ENCODE data around the gene EFEMP2. TPM values are rescaled to one million over a fixed set of nuclear protein-coding genes. Genes with fewer than 3 reads are reported as not detected.

Gene EFEMP2
- total RNA-seq, 2 experiments from 2014 or later: 7.2 to 7.6 TPM

DNA sequence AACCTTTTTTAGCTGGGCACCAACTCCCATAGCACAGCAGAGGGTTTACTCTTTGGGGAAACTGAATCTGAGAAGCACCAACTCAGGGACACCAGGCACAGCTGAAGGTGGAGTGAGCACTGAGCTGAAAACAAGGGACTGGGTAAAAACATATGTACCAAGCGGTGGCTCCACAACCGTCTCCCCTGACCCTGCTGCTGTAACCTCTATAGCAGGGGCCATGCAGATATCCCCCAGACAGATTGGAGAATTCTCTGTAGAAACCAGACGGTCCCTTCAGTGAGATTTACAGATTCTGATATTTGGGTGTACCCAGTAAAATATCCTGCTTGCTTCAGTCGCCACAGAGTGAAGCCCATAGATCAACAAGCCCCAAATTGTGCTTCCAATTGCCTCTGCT, 43.1 kb downstream of the EFEMP2 start:
- no peak for DNase-seq (ENCODE audit: low spot score)
- Histone ChIP-seq H3K4me3 (ENCODE audit: low read depth, low read length, poor library complexity, severe bottlenecking) (no peak overlapping the region), H3K36me3 (ENCODE audit: insufficient read depth, low read length) (no peaks in the 10 kb centered on the region), H3K4me2 (ENCODE audit: low read length) (no peak overlapping the region), H3K27ac (ENCODE audit: low read depth, low read length, poor library complexity, severe bottlenecking) (no peak overlapping the region), H3K4me1 (ENCODE audit: insufficient read depth, low read length, poor library complexity, severe bottlenecking) (no peaks in the 10 kb centered on the region), H3K9me3 (ENCODE audit: low read length) (no peaks in the 10 kb centered on the region), H3K79me2 (ENCODE audit: insufficient read depth, low read depth, low read length) (no peaks in the 10 kb centered on the region), H3K9me2 (ENCODE audit: insufficient read depth, low read length) (no peaks in the 10 kb centered on the region), H4K20me1 (ENCODE audit: insufficient read depth, low read length) (no peaks in the 10 kb centered on the region), H2AFZ (ENCODE audit: low read length) (no peak overlapping the region)
- ChIA-PET POLR2A (interaction anchor here (0.9 to 1.1 kb wide), 2 partner anchors 12 to 206 kb away, joined by 4 to 5 read pairs; no protein-coding TSS in a partner anchor), CTCF (ENCODE audit: unreplicated experiment) (no interaction called here)
- intact Hi-C loops (cut with micrococcal nuclease; ENCODE audit: unreplicated experiment): no loop called here
- TF ChIP-seq, protein P1, sequence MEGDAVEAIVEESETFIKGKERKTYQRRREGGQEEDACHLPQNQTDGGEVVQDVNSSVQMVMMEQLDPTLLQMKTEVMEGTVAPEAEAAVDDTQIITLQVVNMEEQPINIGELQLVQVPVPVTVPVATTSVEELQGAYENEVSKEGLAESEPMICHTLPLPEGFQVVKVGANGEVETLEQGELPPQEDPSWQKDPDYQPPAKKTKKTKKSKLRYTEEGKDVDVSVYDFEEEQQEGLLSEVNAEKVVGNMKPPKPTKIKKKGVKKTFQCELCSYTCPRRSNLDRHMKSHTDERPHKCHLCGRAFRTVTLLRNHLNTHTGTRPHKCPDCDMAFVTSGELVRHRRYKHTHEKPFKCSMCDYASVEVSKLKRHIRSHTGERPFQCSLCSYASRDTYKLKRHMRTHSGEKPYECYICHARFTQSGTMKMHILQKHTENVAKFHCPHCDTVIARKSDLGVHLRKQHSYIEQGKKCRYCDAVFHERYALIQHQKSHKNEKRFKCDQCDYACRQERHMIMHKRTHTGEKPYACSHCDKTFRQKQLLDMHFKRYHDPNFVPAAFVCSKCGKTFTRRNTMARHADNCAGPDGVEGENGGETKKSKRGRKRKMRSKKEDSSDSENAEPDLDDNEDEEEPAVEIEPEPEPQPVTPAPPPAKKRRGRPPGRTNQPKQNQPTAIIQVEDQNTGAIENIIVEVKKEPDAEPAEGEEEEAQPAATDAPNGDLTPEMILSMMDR (conservative IDR thresholded peaks at IDR 0.05; ENCODE audit: low read length): no peak
- TF ChIP-seq EZH2phosphoT487 (IDR thresholded peaks at IDR 0.05; ENCODE audit: borderline replicate concordance, low read depth, low read length): no peak
- BruUV-seq (replicated peaks): no TSS peak

- no peak overlapping the region for H3K4me3 ChIP-seq (ENCODE audit: low read depth, low read length, poor library complexity, severe bottlenecking)
- TF ChIP-seq, protein P1 (conservative IDR thresholded peaks at IDR 0.05; ENCODE audit: low read length): no peak
- no peak for TF ChIP-seq EZH2phosphoT487 (IDR thresholded peaks at IDR 0.05; ENCODE audit: borderline replicate concordance, low read depth, low read length)
- H4K20me1 ChIP-seq (ENCODE audit: insufficient read depth, low read length): no peaks in the 10 kb centered on the region
- no peak overlapping the region for H2AFZ ChIP-seq (ENCODE audit: low read length)
- no peak overlapping the region for H3K27ac ChIP-seq (ENCODE audit: low read depth, low read length, poor library complexity, severe bottlenecking)
- ChIA-PET CTCF (ENCODE audit: unreplicated experiment) (interaction anchor here (0.6 kb wide), 1 partner anchor 203 kb away, joined by 3 read pairs; no protein-coding TSS in a partner anchor), POLR2A (interaction anchor here (0.7 to 0.9 kb wide), 2 partner anchors 19 to 599 kb away, joined by 3 read pairs; no protein-coding TSS in a partner anchor)
- H3K9me3 ChIP-seq (ENCODE audit: low read length): no peaks in the 10 kb centered on the region
- DNase-seq (ENCODE audit: low spot score): no peak
- H3K79me2 ChIP-seq (ENCODE audit: insufficient read depth, low read depth, low read length): no peaks in the 10 kb centered on the region
- no peaks in the 10 kb centered on the region for H3K36me3 ChIP-seq (ENCODE audit: insufficient read depth, low read length)
- H3K4me1 ChIP-seq (ENCODE audit: insufficient read depth, low read length, poor library complexity, severe bottlenecking): no peaks in the 10 kb centered on the region
- BruUV-seq (replicated peaks): no TSS peak
- H3K9me2 ChIP-seq (ENCODE audit: insufficient read depth, low read length): no peaks in the 10 kb centered on the region
- H3K4me2 ChIP-seq (ENCODE audit: low read length): no peak overlapping the region
- intact Hi-C loops (cut with micrococcal nuclease; ENCODE audit: unreplicated experiment): no loop called here
These were observed 45.4 kb downstream of the EFEMP2 start for GRCh38 chr11:65826984-65827735.
